Midbrain (tissue), 1 donor: ENCODE data around the gene ATP6V1F.
"Not testable (repeated sequence)": the region's sequence is repeated elsewhere in the genome, so short reads cannot be mapped to it uniquely, and the experiment has no call there.

Source experiments
- DNase-seq: peaks from one replicate; lab custom pipeline; 2025; lab: John Stamatoyannopoulos, UW

Gene ATP6V1F

GRCh38 chr7:128902761-128903585 is 40.3 kb downstream of the ATP6V1F start:
- no peak for DNase-seq

- DNase-seq: no peak
These were observed 41.1 kb downstream of the ATP6V1F start for GRCh38 chr7:128903621-128904361.

DNA sequence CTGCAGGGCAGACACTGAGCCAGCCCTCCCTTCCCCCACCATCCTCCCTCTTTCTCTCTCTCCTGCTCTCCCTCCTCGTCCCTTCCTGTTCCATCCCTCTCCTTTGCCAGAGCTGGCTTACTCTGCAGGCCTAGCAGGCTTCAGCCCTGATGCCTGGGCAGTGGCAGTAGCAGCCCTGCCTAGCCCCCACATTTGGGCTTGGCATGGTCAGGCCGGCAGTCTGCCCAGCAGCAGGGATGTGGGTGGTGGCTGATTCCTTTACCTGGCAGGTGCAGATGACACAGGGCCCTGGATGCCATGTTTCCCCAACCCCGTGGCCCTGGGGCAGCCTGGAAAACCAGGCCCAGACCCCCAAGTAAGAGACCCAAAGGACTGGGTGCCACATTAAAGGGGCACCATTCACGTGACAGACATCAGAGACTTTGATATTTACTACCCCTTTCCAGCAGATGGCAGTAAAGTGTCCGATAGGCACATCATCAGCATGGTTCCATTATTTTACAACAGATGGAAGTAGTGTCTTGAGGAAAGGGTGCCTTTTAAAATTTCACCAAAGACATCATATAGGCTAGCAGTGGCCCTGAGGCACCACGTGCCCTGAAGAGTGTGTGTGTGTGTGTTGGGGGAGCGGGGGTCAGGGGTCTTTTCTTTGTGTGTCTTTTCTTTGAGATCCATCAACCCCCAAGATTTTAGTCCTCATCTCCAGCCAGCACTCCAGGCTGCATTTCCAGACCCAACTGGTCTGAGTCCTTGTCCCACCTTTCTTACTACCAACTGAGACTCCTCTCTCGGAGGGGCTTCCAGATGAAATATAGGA is 41.9 kb downstream of the ATP6V1F start:
- DNase-seq: peak; percentile 26

GRCh38 chr7:128906001-128906765 is 43.5 kb downstream of the ATP6V1F start:
- DNase-seq: no peak

DNA sequence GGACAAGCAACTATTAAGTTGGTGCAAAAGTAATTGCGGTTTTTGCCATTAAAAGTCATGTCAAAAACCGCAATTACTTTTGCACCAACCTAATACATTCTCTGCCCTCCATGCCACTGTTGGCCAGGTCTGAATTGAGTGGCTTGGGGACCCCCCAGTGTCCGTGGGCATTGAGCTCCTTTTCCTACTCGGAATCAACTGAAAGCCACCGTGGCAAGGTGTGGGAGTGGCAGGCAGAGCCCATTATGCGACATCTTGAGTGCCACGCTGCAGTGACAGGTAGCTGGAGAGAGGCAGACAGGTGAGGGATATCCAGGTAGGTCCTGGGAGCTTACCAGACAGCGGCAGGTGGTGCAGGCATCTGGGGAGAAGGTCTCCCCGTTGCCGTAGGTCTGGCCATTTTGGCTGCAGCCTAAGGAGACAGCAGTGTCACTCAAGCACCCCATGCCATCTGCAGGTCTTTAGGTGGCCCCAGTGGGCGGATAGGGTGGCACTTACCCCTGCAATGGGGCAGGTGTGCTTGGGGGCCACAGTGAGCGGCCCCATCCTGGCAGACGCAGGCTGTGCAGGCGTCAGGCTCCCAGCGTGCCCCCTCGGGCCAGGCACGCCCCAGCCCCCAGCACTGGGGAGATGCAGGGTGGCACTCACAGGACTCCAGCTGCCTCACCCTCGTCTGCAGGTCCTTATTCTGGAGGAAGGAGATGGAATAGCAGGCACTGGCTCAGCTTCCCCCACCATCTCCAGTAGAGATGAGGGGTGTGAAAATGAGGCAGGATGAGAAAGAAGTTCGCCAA is 44.3 kb downstream of the ATP6V1F start:
- DNase-seq: no peak

- DNase-seq: no peak
These were observed 46.3 kb downstream of the ATP6V1F start for GRCh38 chr7:128908750-128909624.

- DNase-seq: no peak
These were observed 47.2 kb downstream of the ATP6V1F start for GRCh38 chr7:128909625-128910568.

DNA sequence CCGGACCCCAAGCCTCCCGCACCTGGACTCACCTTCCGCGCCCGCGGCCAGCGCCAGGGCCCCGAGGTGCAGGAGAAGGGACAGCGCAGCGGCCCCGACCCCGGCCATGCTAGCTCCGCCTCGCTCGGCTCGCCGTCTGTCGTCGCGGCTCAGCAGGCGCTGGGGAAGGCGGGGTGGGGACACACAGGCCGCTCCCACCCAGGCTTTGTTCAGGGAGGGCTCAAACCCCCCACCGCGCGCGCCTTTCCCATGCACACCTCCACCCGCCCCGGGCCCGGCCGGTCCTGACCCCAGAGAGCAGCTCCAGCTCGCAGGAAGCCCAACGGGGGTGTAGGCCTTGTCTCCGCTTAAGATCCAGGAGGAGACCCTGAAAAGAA is 47.9 kb downstream of the ATP6V1F start, which contains the start of gene KCP:
Gene KCP (minus strand): TSS at position 141 of the 377 bp plus-strand sequence. CDS start 33 bp downstream, at position 108.
- no peak for DNase-seq

DNA sequence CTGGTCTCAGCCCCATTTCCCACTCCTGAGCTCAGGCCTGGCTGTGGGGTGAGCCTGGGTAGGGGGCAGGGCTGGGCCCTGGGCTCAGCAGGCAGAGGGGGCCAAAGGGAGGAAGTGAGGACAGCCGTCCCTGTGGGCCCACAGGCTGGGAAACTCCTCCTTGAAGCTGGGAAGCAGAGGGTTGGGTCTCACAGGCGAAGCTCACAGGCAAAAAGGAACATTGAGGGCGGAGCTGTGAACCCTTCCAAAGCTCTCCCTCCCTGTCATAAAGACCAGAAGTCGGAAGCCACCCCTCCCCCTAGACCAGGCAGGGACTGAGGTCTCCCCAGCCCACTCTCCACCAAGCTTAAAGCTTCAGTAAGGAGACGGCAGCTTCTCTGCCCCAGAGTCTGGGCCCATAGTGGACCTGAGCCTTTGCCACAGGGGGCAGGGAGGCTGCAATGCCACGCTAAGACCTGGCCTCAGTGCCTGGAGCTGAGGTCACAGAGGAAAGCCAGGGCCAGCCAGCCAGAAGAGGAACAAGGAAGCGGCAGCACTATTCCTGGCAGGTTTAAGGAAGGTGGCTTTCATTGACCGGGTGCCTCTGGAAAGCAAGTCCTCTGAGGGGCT is 48.9 kb downstream of the ATP6V1F start:
- no peak for DNase-seq

- DNase-seq: no peak
These were observed 49.6 kb downstream of the ATP6V1F start for GRCh38 chr7:128912281-128912680.

DNA sequence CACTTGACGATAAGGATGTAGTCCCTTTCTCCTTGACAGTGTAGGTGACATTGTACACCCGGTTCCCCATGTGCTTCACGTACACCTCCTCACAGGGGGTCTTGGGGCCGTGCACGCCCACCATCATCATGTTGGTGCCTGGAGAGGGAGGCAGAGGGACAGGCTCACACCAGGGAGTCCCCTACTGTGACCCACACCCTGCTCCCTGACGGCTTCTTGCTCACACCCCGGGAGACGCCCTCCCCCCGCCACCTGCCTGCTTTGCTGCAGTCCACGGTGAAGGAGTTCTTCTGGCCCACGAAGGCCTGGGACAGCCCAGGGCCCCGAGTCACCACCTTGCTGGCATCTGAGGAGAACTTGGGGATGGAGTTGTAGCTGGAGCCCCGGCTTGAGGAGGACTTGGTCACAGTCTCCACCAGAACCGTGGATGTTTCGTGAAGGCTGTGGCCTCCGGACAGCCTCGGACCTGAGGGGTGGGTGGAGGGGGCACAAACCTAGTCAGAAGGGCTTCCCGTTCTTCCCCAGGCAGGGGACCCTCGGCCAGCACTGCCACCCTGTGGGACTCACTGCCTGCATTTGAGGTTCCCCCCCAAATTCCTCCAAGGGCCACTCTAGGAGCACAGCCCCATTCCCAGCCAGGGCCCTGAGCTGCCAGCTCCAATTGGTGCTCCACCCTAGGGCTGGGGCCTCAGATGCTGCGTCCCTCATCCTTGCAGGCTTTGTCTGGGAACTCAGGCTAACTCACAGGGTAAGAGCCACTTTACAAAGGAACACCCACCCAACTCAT is 50.2 kb downstream of the ATP6V1F start:
- not testable (repeated sequence) for DNase-seq

DNA sequence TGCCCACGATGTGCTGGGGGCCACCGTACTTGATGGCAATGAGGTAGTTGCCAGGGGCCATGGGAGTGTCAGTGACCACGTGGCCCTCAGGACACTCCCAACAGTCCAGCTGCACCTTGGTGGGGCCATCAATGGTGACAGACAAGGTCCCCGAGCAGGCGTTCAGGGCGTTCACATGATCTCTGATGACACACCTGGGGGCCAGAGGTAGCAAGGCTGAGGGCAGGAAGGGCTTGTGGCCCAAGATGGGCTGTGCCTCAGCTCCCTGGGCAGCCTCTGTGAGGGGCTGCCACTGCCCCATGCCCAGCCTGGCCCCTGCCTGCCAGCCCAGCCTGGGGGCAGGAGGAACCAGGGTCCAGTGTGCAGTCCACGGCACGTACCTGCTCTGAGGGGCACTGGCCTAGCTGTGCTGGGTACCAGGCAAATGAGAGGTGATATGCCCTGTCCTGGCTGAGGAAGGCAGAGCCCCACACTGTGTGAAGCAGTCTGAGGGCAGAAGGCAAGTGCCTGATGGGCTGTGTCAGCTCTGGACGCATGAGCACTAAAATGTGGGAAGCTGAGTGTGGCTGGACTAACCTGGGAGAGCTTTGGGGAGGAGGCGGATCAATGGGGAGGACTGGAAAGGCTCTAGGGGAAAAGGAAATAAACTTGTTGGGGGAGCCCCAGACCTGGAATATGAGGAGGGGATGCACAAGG is 51.4 kb downstream of the ATP6V1F start:
- DNase-seq: no peak

- DNase-seq: no peak
These were observed 52.0 kb downstream of the ATP6V1F start for GRCh38 chr7:128914566-128915151.

DNA sequence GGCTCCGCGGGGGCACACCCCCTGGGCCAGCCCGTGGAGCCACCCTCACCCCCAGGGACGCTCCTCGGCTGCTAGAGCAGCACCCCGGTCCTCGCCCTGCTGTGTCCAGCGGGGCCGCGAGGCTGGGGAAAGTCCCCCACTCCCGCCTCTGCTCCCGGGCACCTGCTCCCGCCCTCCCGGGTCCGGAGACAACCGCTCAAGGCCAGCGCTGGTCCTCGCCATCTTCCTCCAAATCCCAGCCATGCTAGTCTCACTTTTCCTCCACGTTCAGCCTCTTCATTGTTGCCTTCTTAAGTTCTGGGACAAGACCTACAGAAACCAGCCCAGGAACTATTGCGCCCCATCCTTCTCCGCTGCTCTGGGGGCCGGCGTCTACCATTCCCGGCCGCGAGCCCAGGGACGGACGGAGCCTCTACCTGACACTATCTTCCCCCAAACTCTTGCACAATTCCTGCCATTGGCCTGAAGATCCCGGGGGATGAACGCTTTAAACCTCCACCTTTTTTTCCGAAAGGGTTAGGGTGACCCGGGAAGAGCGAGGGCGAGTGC is 52.7 kb downstream of the ATP6V1F start:
- DNase-seq: no peak
